ENCODE measurements around the gene FRAS1.
"Not testable (repeated sequence)": the region's sequence is repeated elsewhere in the genome, so short reads cannot be mapped to it uniquely, and the experiment has no call there.

The FRAS1 gene

GRCh38 chr4:78174891-78175290 is 117.8 kb downstream of the FRAS1 start:
- DNase-seq: no peak

DNA sequence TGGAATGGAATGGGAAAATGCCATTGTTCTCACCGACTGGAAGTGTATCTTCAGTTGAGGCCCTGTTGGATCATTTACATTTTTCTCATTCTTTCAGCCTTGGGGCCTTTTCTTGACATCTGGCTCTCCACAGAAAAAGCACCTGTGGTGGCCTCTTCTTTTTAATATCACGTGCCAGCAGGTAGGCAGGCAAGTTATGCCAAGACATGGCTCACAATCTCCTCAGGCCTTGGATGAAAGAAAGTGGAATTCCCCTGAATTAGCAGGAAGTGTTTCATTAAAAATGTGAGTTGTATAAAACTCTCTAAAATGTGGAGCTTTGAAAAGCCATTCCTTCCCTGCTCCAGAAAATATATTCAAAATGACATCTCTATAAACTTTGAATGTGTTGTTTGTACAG is 122.1 kb downstream of the FRAS1 start:
- no peak for DNase-seq

DNA sequence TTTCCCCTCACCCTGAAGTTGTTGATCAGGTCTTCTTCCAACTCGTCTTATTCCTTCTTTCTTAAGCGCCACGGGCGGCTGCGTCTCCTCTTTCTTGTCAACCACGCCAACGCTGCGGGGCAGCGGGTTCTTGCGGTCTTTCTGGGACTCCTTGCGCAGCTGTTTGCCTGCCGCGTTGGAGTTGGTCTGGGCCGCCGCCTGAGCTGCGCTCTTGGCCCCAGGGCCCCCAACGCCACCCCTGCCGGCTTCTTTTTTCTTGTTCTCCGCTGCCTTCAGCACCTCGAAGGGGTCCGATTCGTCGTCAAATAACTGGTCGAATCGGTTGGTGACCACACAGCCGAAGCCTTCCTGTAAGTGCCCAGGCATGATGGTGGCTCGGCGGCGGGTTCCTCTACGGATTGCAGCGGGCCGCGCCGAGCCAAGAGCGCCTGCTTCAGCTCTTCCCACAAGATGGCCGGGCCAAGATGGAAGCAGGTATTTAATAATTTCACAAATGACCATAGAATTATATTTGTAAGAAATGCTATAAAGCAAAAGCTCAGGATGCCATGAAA is 124.6 kb downstream of the FRAS1 start:
- not testable (repeated sequence) for DNase-seq

DNA sequence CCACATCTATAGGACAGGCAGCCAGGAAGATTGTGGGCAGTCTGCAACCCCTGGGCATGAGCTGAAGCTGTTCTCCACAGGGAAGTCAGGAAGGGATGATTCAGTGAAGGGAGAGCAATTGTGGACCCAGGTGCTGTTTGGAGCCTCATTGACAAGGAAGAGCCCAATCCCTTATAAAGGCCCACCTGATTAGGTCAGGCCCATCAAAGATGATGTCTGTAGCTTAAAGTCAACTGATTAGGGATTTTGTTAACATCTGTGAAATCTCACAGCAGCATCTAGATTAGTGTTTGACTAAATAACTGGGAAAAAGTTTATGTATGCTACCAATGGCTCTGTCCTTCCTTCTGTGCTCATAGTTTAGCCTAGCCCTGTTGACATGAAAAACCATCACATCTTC is 127.5 kb downstream of the FRAS1 start:
- DNase-seq: no peak

DNA sequence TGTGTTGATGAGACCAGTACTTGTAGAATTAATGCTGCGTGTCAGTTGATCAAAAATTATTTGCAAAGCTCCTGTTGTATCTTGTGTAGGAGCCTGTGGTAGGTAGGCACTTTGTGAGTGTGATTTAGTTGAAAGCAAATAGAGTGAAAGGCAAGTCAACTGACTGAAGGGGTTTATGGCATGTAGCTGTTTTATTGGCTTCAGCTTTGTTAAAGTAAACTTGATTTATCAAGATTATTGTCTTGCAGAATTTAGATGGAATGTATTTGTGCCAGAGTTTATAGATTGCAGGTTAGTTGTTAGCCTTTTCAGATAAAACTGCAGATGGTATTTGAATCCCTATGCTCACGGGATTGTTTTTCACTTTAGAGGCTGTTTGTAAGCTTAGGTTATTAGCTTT is 128.0 kb downstream of the FRAS1 start:
- DNase-seq: no peak

- no peak for DNase-seq
Observed at GRCh38 chr4:78186597-78187543, 129.7 kb downstream of the FRAS1 start.

DNA sequence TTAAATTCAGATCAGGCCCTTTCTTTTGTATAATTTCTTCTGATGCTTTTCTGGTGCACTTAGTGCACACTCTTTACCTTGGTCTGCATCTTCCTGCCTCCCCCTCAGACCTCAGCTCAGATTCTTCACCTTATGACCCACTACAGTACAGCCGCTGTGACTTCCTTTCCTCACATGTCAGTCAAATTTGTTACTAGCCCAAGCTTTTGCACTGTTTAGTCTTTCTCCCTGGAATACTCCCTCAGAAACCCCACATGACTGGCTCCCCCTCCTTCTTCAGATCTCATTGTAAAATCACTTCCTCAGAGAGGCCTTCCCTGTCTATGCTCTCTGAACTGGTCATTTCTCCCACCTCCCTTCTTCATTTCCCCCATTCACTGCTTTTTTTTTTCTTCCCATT is 132.9 kb downstream of the FRAS1 start:
- DNase-seq: no peak

DNA sequence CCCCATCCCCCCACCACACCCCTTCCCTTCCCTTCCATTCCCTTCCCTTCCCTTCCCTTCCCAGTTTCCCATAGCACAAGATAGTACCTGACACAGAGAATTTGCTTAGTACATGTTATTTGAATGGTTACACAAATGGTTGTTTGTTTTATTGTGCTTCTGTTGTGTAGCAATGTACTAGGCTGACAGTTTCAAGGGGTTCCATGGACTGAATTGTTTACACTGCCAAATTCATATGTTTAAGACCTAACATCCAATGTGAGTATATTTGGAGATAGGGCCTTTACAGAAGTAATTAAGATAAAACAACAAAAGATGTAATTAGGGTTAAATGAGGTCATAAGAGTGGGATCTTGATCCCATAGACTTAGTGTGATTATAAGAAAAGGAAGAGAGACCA is 133.5 kb downstream of the FRAS1 start:
- no peak for DNase-seq

- no peak for DNase-seq
Observed at GRCh38 chr4:78197947-78198346, 140.8 kb downstream of the FRAS1 start.

DNA sequence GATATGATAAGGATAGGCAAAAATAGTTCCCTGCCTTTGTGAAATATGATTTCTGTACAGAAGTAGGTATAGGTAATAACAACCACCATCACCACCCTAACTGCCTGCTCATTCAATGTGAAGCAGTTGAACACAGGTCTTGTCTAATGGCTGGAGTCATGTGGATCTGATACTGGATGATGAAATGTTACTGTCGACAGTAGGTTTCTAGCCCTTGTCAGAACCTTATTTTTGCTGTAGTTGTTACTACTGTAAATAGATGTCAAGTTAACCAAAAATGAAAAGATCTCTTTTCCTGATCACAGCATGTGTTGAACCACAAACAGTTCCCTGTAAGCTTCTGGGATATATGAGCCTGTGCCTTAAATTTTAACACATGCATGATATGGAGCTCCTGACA is 142.9 kb downstream of the FRAS1 start:
- DNase-seq: no peak

- no peak for DNase-seq
Observed at GRCh38 chr4:78200949-78201348, 143.8 kb downstream of the FRAS1 start.

DNA sequence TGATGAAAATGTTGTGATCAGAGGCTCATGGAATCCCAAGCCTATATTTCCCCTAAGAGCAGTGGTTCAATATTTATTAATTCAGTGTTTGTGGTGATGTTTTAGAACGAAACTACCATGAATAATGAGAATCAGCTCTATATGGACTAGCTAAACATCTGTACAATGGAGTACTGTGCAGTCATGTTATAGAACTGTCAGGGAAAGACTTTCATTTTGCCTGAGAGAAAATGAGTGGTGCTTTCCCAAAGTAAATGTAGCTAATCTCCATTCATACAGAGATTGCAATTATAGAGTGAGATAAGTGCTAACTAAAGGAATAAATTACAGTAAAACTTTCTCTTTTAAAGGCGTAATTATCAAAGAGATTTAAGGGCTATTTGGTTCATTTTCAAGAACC is 147.1 kb downstream of the FRAS1 start:
- DNase-seq: no peak

- no peak for DNase-seq
Observed at GRCh38 chr4:78205591-78205990, 148.5 kb downstream of the FRAS1 start.

- no peak for DNase-seq
Observed at GRCh38 chr4:78207541-78207940, 150.4 kb downstream of the FRAS1 start.

DNA sequence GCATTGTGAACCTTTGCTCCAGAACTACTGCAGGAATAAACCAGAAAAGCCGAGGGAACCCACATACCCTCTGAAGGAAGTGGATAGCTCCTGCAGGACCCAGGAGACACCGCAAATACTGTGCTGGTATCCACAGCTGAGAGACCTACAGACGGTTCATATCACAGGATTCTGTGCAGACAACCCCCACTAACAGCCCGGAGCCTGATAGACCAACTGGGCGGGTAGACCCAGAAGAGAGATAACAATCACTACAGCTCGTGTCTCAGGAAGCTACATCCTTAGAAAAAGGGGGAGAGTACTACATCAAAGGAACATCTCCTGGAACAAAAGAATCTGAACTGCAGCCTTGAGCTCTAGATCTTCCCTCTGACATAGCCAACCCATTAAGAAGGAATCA is 150.8 kb downstream of the FRAS1 start:
- no peak for DNase-seq

GRCh38 chr4:78208896-78209295 is 151.8 kb downstream of the FRAS1 start:
- not testable (repeated sequence) for DNase-seq

DNA sequence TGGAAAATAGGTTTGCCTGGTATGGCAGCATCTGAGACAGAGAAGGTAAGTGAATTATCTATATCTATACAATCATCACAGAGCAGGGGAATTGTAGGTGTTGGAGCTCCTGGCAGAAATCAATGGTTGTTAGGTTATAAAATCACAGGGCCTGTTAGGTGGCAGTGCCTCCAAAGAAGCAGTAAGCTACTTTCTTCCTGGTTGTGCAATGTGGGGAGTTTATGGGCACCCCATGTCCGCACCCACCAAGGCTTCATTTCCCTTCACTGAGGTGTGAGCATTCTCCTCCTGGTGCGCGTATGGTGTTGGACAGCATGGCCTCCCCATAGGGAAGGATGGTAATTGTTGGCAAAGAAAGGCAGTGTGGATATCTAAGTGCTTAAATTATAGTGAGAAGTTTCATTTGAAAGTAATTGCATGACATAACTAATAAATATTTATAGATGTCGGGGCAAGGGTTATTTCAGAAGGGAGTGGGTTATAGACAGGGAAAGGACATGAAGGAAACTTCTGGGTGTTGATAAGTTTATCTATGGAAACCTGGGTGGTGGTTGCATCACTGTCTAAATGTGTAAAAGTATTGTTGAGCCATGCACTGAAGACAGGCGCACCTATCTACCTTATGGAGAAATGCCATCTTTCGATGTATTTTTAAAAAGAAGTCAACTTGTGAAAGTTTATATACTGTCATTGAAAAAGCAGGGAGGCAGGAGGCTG is 153.7 kb downstream of the FRAS1 start:
- no peak for DNase-seq

GRCh38 chr4:78213218-78213617 is 156.1 kb downstream of the FRAS1 start:
- DNase-seq: peak; percentile 28

- no peak for DNase-seq
Observed at GRCh38 chr4:78214078-78214477, 157.0 kb downstream of the FRAS1 start.

DNA sequence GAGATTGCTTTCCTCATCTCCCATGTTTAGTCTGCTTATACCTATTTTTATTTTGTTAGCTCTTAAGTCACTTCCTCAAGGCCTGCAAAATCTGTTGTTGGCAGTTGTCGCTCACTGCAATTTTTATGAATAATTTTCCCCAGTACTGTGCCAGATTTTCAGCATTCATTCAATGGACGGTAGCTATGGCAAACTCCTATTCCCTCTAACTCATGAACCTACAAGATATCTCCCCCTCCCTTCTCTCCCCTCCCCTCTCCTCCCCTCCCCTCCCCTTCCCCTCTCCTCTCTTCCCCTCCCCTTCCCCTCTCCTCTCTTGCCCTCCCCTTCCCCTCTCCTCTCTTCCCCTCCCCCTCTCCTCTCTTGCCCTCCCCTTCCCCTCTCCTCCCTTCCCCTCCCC is 160.4 kb downstream of the FRAS1 start:
- no peak for DNase-seq

- DNase-seq: no peak
Observed at GRCh38 chr4:78218260-78218659, 161.1 kb downstream of the FRAS1 start.

DNA sequence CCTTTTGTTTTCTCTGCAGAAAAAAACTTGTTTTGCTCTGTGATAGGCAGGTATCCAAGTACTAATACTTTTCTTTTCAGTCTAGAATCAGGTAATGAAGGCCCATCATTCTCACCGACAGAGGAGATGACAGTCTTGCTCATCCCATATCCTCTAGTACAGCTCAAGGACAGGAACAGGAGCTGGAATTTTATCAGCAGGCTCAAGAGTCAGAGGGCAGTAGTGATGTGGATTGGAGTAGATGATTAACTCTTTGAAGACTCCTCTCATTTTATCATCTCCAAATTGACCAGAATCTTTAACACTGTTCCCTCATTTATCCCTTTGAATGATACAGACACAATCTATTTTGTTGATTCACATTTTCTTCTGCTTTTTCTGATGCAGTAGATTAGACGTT is 162.7 kb downstream of the FRAS1 start:
- DNase-seq: no peak

DNA sequence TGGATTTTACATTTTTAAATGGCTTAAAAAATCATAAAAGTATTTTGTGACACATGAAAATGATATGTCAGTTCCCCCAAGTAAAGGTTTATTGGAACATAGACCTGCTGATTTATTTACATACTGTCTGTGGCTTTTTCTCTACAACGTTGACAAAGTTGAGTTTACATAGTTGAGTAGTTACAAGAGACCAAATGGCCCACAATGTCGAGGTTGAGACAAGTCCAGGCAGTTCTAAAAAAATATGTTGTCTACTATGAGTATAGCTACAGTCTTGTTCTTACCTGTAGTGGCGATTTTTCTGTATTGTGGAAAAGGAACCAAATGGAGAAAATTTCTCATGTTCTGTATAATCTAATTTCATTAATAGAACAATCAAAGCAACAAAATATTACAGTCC is 163.2 kb downstream of the FRAS1 start:
- DNase-seq: no peak

Data from NCI-H774 (cell line).